Heart left ventricle (tissue), 16 donors: ENCODE data around the gene SERPINB13. TPM values are rescaled to one million over a fixed set of nuclear protein-coding genes. Genes with fewer than 3 reads are reported as not detected.

ENCODE experiments used
- ATAC-seq, 4 donors: fragments of 200-7000 bp; cut with Tn5 transposase; one replicate each; pipeline ENCODE4 v1.9.1; 2020 to 2022; ENCODE audit warnings: moderate library complexity in 4 of 4, mild to moderate bottlenecking in 3 of 4, moderate number of reproducible peaks in 1 of 4
- DNase-seq, 5 donors: peaks; one replicate each; pipeline ENCODE4 v3.0.0-alpha.2; 2020
- H3K27ac ChIP-seq, 12 donors: fragments of 200-600 bp; sonication (generic) in 4 of 12; one replicate each; pipeline versions ENCODE4 v1.5.0 to v1.8.0; 2016 to 2022; ENCODE audit warnings: mild to moderate bottlenecking in 2 of 12
- H3K27me3 ChIP-seq, 9 donors: fragments of 200-600 bp; sonication (generic) in 2 of 9; one replicate each; pipeline versions ENCODE4 v1.5.1 to v1.8.0; 2016 to 2022; ENCODE audit warnings: mild to moderate bottlenecking in 3 of 9
- H3K36me3 ChIP-seq, 9 donors: fragments of 200-600 bp; sonication (generic) in 2 of 9; one replicate each; pipeline versions ENCODE4 v1.5.0 to v1.8.0; 2018 to 2022; ENCODE audit warnings: mild to moderate bottlenecking in 2 of 9
- H3K4me1 ChIP-seq, 12 donors: fragments of 200-600 bp; sonication (generic) in 4 of 12; one replicate each; pipeline versions ENCODE4 v1.5.0 to v1.8.0; 2016 to 2022; ENCODE audit warnings: mild to moderate bottlenecking in 3 of 12
- H3K4me3 ChIP-seq, 12 donors: fragments of 200-600 bp; sonication (generic) in 4 of 12; one replicate each; pipeline versions ENCODE4 v1.5.0 to v1.8.0; 2017 to 2022; ENCODE audit warnings: mild to moderate bottlenecking in 9 of 12, moderate library complexity in 4 of 12
- H3K9me3 ChIP-seq, 12 donors: fragments of 200-600 bp; sonication (generic) in 4 of 12; one replicate each; pipeline versions ENCODE4 v1.5.0 to v1.8.0; 2016 to 2022; ENCODE audit warnings: mild to moderate bottlenecking in 1 of 12
- CTCF ChIP-seq, 12 donors: fragments of 200-600 bp; sonication (generic) in 4 of 12; IDR thresholded peaks; one replicate each; pipeline versions ENCODE4 v1.5.0 to v1.8.0; 2018 to 2022; ENCODE audit warnings: antibody characterized with exemption in 12 of 12, mild to moderate bottlenecking in 5 of 12
- POLR2A ChIP-seq, 2 donors: fragments of 450-650 bp; IDR thresholded peaks; one replicate each; pipeline ENCODE4 v1.6.1; 2017; ENCODE audit warnings: antibody characterized with exemption in 2 of 2, mild to moderate bottlenecking in 2 of 2, moderate library complexity in 2 of 2
- WGBS, 4 donors: extraction: QIAGEN DNeasy Blood & Tissue Kit in 2 of 4; methylation state at CpG; one replicate each; pipeline versions ENCODE4 v1.1.5 to v1.1.7; 2013 to 2018; 5-methylcytosine and 5-hydroxymethylcytosine counted together
- intact Hi-C, 10 donors: fragments of 100-400 bp; cut with DNase I; formaldehyde crosslinking; loops; one replicate each; pipeline versions ENCODE4 v1.11.1 to v1.14.2; 2022
- polyA plus RNA-seq, 2 donors: library from polyadenylated mRNA; stranded (reverse); fragments of 200-250 nt; gene quantifications; one replicate each; pipeline ENCODE4 v1.2.3, GENCODE V29; 2013
- total RNA-seq, 9 donors: library from RNA; depleted of rRNA in 2 of 9; stranded (reverse); fragments of >200 nt in 2 of 9; fragmentation: NEBNext Ultra II Directional in 3 of 9; extraction: Animal tissue kit (Norgen Biotek cat#: 25700) in 3 of 9; gene quantifications; one replicate each; pipeline versions ENCODE4 v1.1.0 to v1.2.4, GENCODE V29; 2016 to 2023
- donor health status: ischemic (EF 13 %, LVEDD 7.1; RV severe dilation, severe dysfunction).
- donor health status: healthy with polysubstance abuse.
- donor health status: DM: no; HTN: yes; CAD: no.
- donor health status: DM: no; HTN: no; CAD: no.
- donor health status: ischemic (EF 25% LVEDD 6.9; RV normal size, moderate dysfunction).
- donor health status: ischemic (EF 25% LVEDD 5.7; RV mildly dilated, moderate dysfunction).
- donor health status: healthy.
- donor health status: DM: yes; HTN: yes; CAD: no.
- donor health status: ischemic (EF 35%, LVEDD 5.7; RV mildly dilated, moderate dysfunction).
- donor health status: nonischemic (EF 11% LVEDD 7.7; RV severe dilation, severe dysfunction).
- donor health status: DM: yes; HTN: yes; CAD: no.
- donor health status: PGD.
- donor health status: ischemic (EF 29% LVEDD 5.4; RV normal size, mild dysfunction).
- donor health status: nonischemic (EF 23%, LVEDD 6.1; RV moderate dilation, normal function).

SERPINB13 gene
- total and polyA plus RNA-seq, 11 donors: not detected

GRCh38 chr18:63603355-63603754, 16.2 kb downstream of the SERPINB13 start:
- TF ChIP-seq CTCF (IDR thresholded peaks at IDR 0.05): no peak
- no peak for TF ChIP-seq POLR2A (IDR thresholded peaks at IDR 0.05)
- Histone ChIP-seq H3K4me1 (no peaks in the 10 kb centered on the region), H3K36me3 (no peaks in the 10 kb centered on the region), H3K27ac (no peak overlapping the region), H3K27me3 (peaks cover 0 to 3% (median 0%) of the 10 kb centered on the region in 9 donors), H3K4me3 (no peak overlapping the region), H3K9me3 (peaks cover 0 to 2% (median 0%) of the 10 kb centered on the region in 12 donors)
- DNase-seq: no peak
- ATAC-seq: no peak
- WGBS, 4 donors: 52 to 58% (median 55%) methylated on average over 1 of the region's 1 CpG
- intact Hi-C loops: no loop called here

GRCh38 chr18:63603772-63604171, 16.6 kb downstream of the SERPINB13 start:
- no peak for DNase-seq
- no peak overlapping the region for H3K4me3 ChIP-seq
- no peak for ATAC-seq
- peaks cover 0 to 3% (median 0%) of the 10 kb centered on the region in 9 donors for H3K27me3 ChIP-seq
- TF ChIP-seq POLR2A (IDR thresholded peaks at IDR 0.05) (no peak), CTCF (IDR thresholded peaks at IDR 0.05) (no peak)
- WGBS, 4 donors: 0 to 51% (median 22%) methylated on average over 1 of the region's 1 CpG
- no peaks in the 10 kb centered on the region for H3K36me3 ChIP-seq
- intact Hi-C loops: no loop called here
- H3K27ac ChIP-seq: no peak overlapping the region
- H3K4me1 ChIP-seq: no peaks in the 10 kb centered on the region
- H3K9me3 ChIP-seq: peaks cover 0 to 2% (median 0%) of the 10 kb centered on the region in 12 donors

- ATAC-seq (no peak), DNase-seq (no peak)
- Histone ChIP-seq H3K27ac (no peak overlapping the region), H3K4me3 (no peak overlapping the region), H3K36me3 (no peaks in the 10 kb centered on the region), H3K4me1 (no peaks in the 10 kb centered on the region), H3K9me3 (peaks cover 0 to 2% (median 0%) of the 10 kb centered on the region in 12 donors), H3K27me3 (peaks cover 0 to 3% (median 0%) of the 10 kb centered on the region in 9 donors)
- TF ChIP-seq POLR2A (IDR thresholded peaks at IDR 0.05): no peak
- TF ChIP-seq CTCF (IDR thresholded peaks at IDR 0.05): no peak
- intact Hi-C loops: no loop called here
- WGBS, 4 donors: 61 to 76% (median 72%) methylated on average over 4 of the region's 4 CpGs
Measured at GRCh38 chr18:63604791-63605567, 17.8 kb downstream of the SERPINB13 start.

- Histone ChIP-seq H3K4me1 (no peaks in the 10 kb centered on the region), H3K4me3 (no peak overlapping the region), H3K9me3 (no peaks in the 10 kb centered on the region), H3K27me3 (peaks cover 0 to 3% (median 0%) of the 10 kb centered on the region in 9 donors), H3K36me3 (no peaks in the 10 kb centered on the region), H3K27ac (no peak overlapping the region)
- ATAC-seq: no peak
- intact Hi-C loops: no loop called here
- no peak for TF ChIP-seq CTCF (IDR thresholded peaks at IDR 0.05)
- TF ChIP-seq POLR2A (IDR thresholded peaks at IDR 0.05): no peak
- WGBS, 4 donors: 83 to 85% (median 84%) methylated on average over 3 of the region's 3 CpGs
- no peak for DNase-seq
Measured at GRCh38 chr18:63606526-63606925, 19.4 kb downstream of the SERPINB13 start.
